ENCODE data around the gene PCDH9.

DNA sequence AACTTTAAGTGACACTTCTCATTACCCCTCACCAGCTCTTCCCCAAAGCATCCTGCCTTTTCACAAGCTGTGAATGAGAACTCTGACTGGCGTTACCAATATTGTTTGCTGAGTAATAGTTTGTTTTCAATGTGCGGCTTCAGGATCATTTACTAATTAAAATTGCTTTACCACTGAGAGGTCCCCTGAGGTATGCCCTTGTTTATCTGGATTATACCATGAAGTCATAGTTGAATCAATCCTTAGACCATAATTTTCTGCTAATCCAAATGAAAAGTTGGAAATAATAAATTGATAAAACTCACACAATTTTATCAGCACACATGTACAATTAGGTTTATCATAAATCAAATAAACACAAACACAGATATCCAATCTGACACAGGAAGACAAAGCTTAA is 568.8 kb downstream of the PCDH9 start:
- TF ChIP-seq, protein P1, sequence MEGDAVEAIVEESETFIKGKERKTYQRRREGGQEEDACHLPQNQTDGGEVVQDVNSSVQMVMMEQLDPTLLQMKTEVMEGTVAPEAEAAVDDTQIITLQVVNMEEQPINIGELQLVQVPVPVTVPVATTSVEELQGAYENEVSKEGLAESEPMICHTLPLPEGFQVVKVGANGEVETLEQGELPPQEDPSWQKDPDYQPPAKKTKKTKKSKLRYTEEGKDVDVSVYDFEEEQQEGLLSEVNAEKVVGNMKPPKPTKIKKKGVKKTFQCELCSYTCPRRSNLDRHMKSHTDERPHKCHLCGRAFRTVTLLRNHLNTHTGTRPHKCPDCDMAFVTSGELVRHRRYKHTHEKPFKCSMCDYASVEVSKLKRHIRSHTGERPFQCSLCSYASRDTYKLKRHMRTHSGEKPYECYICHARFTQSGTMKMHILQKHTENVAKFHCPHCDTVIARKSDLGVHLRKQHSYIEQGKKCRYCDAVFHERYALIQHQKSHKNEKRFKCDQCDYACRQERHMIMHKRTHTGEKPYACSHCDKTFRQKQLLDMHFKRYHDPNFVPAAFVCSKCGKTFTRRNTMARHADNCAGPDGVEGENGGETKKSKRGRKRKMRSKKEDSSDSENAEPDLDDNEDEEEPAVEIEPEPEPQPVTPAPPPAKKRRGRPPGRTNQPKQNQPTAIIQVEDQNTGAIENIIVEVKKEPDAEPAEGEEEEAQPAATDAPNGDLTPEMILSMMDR (IDR thresholded peaks at IDR 0.05): no peak
- TF ChIP-seq POLR2A (IDR thresholded peaks at IDR 0.05): no peak

All from heart left ventricle (tissue), 13 donors.